Measurements from ENCODE around the gene LRRC27.

DNA sequence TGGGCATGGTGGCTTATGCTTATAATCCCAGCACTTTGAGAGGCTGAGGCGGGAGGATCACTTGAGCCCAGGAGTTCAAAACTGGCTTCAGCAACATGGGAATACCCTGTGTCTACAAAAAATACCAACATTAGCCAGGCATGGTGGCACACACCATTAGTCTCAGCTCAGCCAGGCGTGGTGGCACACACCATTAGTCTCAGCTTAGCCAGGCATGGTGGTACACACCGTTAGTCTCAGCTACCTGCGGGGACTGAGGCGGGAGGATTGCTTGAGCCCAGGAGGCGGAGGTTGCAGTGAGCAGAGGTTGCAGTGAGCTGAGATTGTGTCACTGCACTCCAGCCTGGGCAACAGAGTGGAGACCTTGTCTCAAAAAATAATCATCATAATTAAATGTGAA is 9.0 kb downstream of the LRRC27 start:
- TF ChIP-seq, protein P1, sequence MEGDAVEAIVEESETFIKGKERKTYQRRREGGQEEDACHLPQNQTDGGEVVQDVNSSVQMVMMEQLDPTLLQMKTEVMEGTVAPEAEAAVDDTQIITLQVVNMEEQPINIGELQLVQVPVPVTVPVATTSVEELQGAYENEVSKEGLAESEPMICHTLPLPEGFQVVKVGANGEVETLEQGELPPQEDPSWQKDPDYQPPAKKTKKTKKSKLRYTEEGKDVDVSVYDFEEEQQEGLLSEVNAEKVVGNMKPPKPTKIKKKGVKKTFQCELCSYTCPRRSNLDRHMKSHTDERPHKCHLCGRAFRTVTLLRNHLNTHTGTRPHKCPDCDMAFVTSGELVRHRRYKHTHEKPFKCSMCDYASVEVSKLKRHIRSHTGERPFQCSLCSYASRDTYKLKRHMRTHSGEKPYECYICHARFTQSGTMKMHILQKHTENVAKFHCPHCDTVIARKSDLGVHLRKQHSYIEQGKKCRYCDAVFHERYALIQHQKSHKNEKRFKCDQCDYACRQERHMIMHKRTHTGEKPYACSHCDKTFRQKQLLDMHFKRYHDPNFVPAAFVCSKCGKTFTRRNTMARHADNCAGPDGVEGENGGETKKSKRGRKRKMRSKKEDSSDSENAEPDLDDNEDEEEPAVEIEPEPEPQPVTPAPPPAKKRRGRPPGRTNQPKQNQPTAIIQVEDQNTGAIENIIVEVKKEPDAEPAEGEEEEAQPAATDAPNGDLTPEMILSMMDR (IDR thresholded peaks at IDR 0.05): no peak
- TF ChIP-seq POLR2A (IDR thresholded peaks at IDR 0.05): no peak
